ENCODE data around the gene PCDHB3.
"Not testable (repeated sequence)": the region's sequence is repeated elsewhere in the genome, so short reads cannot be mapped to it uniquely, and the experiment has no call there.

Gene PCDHB3

DNA sequence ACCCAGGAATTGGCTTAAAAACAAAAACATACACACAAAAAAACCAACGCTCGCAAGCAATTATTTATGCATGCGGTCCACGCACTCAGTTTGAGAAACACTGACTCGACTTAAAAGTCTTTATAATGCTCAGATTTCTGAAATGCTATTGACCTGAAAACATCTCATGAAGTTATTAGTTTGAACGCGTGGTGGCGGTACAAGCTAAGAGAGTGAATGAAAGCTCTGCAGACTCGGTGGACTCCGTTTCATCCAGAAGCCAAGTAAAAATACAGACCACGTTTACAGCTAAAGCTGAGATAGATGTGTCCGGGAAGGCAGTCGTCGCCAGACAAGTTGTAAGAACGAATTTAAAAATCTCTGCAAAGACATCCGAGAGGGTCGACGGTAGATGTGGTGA lies 49.5 kb downstream of the PCDHB3 start, which contains the start of gene PCDHB6:
Gene PCDHB6, plus strand, starts transcription at position 246 of the 400 bp plus-strand sequence. CDS start 201 bp downstream, outside the sequence.
- no peak for TF ChIP-seq CTCF (IDR thresholded peaks at IDR 0.05; ENCODE audit: borderline replicate concordance, control extremely low read depth, extremely low read depth, insufficient read depth, missing control alignments)
- DNase-seq (ENCODE audit: low spot score), result no peak
- in situ Hi-C loops (cut with MboI; ENCODE audit: low sequenced_read_pairs, unreplicated experiment), result no loop called here

DNA sequence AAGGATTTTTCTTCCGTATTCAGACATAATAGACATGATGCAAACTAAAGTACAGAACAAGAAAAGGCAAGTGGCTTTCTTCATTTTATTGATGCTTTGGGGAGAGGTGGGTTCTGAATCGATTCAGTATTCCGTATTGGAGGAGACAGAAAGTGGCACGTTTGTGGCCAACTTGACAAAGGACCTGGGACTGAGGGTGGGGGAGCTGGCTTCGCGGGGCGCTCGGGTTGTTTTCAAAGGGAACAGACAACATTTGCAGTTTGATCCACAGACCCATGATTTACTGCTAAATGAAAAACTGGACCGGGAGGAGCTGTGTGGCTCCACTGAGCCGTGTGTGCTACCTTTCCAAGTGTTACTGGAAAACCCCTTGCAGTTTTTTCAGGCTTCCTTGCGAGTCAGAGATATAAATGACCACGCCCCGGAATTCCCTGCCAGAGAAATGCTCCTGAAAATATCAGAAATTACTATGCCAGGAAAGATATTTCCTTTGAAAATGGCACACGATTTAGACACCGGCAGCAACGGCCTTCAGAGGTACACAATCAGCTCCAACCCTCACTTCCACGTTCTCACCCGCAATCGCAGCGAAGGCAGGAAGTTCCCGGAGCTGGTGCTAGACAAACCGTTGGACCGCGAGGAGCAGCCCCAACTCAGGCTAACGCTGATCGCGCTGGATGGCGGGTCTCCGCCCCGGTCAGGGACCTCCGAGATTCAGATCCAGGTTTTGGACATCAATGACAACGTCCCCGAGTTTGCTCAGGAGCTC lies 50.1 kb downstream of the PCDHB3 start:
- TF ChIP-seq CTCF (IDR thresholded peaks at IDR 0.05; ENCODE audit: borderline replicate concordance, control extremely low read depth, extremely low read depth, insufficient read depth, missing control alignments), result no peak
- DNase-seq (ENCODE audit: low spot score), result no peak
- in situ Hi-C loops (cut with MboI; ENCODE audit: low sequenced_read_pairs, unreplicated experiment), result no loop called here

- in situ Hi-C loops (cut with MboI; ENCODE audit: low sequenced_read_pairs, unreplicated experiment), result no loop called here
- TF ChIP-seq CTCF (IDR thresholded peaks at IDR 0.05; ENCODE audit: borderline replicate concordance, control extremely low read depth, extremely low read depth, insufficient read depth, missing control alignments), result no peak
- DNase-seq (ENCODE audit: low spot score), result no peak
Observed at GRCh38 chr5:141150993-141151325, 50.7 kb downstream of the PCDHB3 start.

DNA sequence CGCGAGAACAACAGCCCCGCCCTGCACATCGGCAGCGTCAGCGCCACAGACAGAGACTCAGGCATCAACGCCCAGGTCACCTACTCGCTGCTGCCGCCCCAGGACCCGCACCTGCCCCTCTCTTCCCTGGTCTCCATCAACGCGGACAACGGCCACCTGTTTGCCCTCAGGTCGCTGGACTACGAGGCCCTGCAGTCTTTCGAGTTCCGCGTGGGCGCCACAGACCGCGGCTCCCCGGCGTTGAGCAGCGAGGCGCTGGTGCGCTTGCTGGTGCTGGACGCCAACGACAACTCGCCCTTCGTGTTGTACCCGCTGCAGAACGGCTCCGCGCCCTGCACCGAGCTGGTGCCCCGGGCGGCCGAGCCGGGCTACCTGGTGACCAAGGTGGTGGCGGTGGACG lies 51.4 kb downstream of the PCDHB3 start:
- in situ Hi-C loops (cut with MboI; ENCODE audit: low sequenced_read_pairs, unreplicated experiment), result not testable (repeated sequence)

GRCh38 chr5:141152096-141152495 lies 51.8 kb downstream of the PCDHB3 start:
- DNase-seq (ENCODE audit: low spot score); in situ Hi-C loops (cut with MboI; ENCODE audit: low sequenced_read_pairs, unreplicated experiment): not testable (repeated sequence)

More for the DNA sequence above, 51.4 kb downstream of the PCDHB3 start:
- DNase-seq (ENCODE audit: low spot score), result not testable (repeated sequence)

All from GM13976 (cell line).